K562 (cell line): ENCODE measurements around the gene DCST1. TPM values are rescaled to one million over a fixed set of nuclear protein-coding genes. Genes with fewer than 3 reads are reported as not detected.

Source experiments
- CBFA2T3 ChIP-seq: fragments of 450-650 bp; IDR thresholded peaks from 2 replicates; pipeline ENCODE4 v1.6.1; 2017
- CBFB ChIP-seq: sonication (generic); formaldehyde crosslinking; IDR thresholded peaks from 2 replicates; pipeline ENCODE4 v1.4.0; 2020; ENCODE audit warnings: mild to moderate bottlenecking, missing genetic modification reagents
- CTBP1 ChIP-seq: fragments of 450-650 bp; IDR thresholded peaks from 2 replicates; pipeline ENCODE4 v1.6.1; 2016; ENCODE audit warnings: borderline replicate concordance
- FOS ChIP-seq: IDR thresholded peaks from 3 replicates; pipeline ENCODE4 v1.6.1; 2011; ENCODE audit not compliant: insufficient read length; ENCODE audit errors: extremely low read depth
- FOXJ3 ChIP-seq: sonication (generic); formaldehyde crosslinking; IDR thresholded peaks from 2 replicates; pipeline ENCODE4 v1.4.0; 2020; ENCODE audit warnings: mild to moderate bottlenecking, missing genetic modification reagents
- HDAC8 ChIP-seq: fragments of 450-650 bp; IDR thresholded peaks from 2 replicates; pipeline ENCODE4 v1.6.1; 2016; ENCODE audit warnings: mild to moderate bottlenecking, missing genetic modification characterization, moderate library complexity, missing compliant biosample characterization
- HMG20A ChIP-seq: fragments of 450-650 bp; formaldehyde crosslinking; conservative IDR thresholded peaks from 2 replicates; pipeline ENCODE4 v1.4.0; 2020; ENCODE audit warnings: mild to moderate bottlenecking, mixed read lengths
- NR2C2 ChIP-seq, 2 experiments: fragments of 200-800 bp in 1 of 2; sonication (Bioruptor generic) in 1 of 2; sonication (generic) in 1 of 2; formaldehyde crosslinking in 1 of 2; IDR thresholded peaks; 2 replicates each; pipeline versions ENCODE4 v1.6.1 to v1.8.0; 2016 to 2022; ENCODE audit warnings: mild to moderate bottlenecking in 1 of 2, missing compliant biosample characterization in 1 of 2, missing genetic modification characterization in 1 of 2, missing genetic modification reagents in 1 of 2
- SAP30 ChIP-seq: fragments of 200-600 bp; sonication (generic); IDR thresholded peaks from 2 replicates; pipeline ENCODE4 v1.6.1; 2012; ENCODE audit warnings: borderline replicate concordance, low read depth, mild to moderate bottlenecking, moderate library complexity, low read length, control low read depth, inconsistent platforms; ENCODE audit not compliant: insufficient read depth, poor library complexity, severe bottlenecking
- TRIM24 ChIP-seq, 2 experiments: fragments of 450-650 bp; IDR thresholded peaks; 2 replicates each; pipeline ENCODE4 v1.6.1; 2016
- U2AF2 ChIP-seq: fragments of 200-400 bp; formaldehyde crosslinking; optimal IDR thresholded peaks from 2 replicates; pipeline ENCODE3; 2017; ENCODE audit warnings: low read depth, mild to moderate bottlenecking, low read length
- ZNF140 ChIP-seq: fragments of 250-450 bp; sonication (Bioruptor Pico); IDR thresholded peaks from 2 replicates; pipeline ENCODE4 v1.8.0; 2021; ENCODE audit warnings: moderate library complexity, mild to moderate bottlenecking, inconsistent platforms
- ZNF165 ChIP-seq: fragments of 250-450 bp; sonication (Bioruptor Pico); IDR thresholded peaks from 2 replicates; pipeline ENCODE4 v1.4.0; 2020; ENCODE audit warnings: borderline replicate concordance
- ZNF232 ChIP-seq: sonication (generic); formaldehyde crosslinking; IDR thresholded peaks from 2 replicates; pipeline ENCODE4 v1.8.0; 2022; ENCODE audit warnings: mild to moderate bottlenecking, missing genetic modification reagents
- ZNF316 ChIP-seq: fragments of 450-650 bp; IDR thresholded peaks from 2 replicates; pipeline ENCODE4 v1.6.1; 2016
- ZNF778 ChIP-seq: fragments of 450-650 bp; formaldehyde crosslinking; IDR thresholded peaks from 2 replicates; pipeline ENCODE4 v1.4.0; 2020; ENCODE audit warnings: mild to moderate bottlenecking, moderate library complexity
- ZNF830 ChIP-seq: fragments of 250-450 bp; sonication (Bioruptor Pico); IDR thresholded peaks from 2 replicates; pipeline ENCODE4 v1.5.0; 2021; ENCODE audit warnings: mild to moderate bottlenecking
- polyA plus RNA-seq, 8 experiments: library from polyadenylated mRNA; depleted of rRNA in 4 of 8; stranded (reverse) in 5 of 8; unstranded in 3 of 8; fragments of >200 nt; fragmentation: Nextera tagmentation in 2 of 8; fragmentation: Illumina TruSeq in 1 of 8; extraction: Ambion mirVana in 2 of 8; extraction: Trizol in 1 of 8; gene quantifications; 2 replicates each; pipeline versions ENCODE4 v1.2.1 to v1.2.3, GENCODE V29; 2011 to 2014; ENCODE audit warnings: inconsistent platforms in 1 of 8, missing spikeins in 1 of 8
- total RNA-seq, 7 experiments: library from RNA; depleted of rRNA in 6 of 7; stranded (reverse); fragments of >200 nt in 6 of 7; fragmentation: Illumina TruSeq in 2 of 7; extraction: Trizol in 2 of 7; gene quantifications; 2 replicates each; pipeline versions ENCODE4 v1.2.1 to v1.2.3, GENCODE V29; 2011 to 2021; ENCODE audit warnings: low replicate concordance in 1 of 7
- TF ChIP-seq, protein P1 (sequence below): fragments of 450-650 bp; IDR thresholded peaks from 2 replicates; pipeline ENCODE4 v1.6.1; 2016; ENCODE audit warnings: mild to moderate bottlenecking
- TF ChIP-seq, protein P2 (sequence below): fragments of 450-650 bp; formaldehyde crosslinking; IDR thresholded peaks from 2 replicates; pipeline ENCODE4 v1.4.0; 2020; ENCODE audit warnings: mild to moderate bottlenecking
- TF ChIP-seq, protein P3 (sequence below): sonication (generic); IDR thresholded peaks from 2 replicates; pipeline ENCODE4 v1.6.1; 2016
- TF ChIP-seq, protein P4 (sequence below): sonication (generic); formaldehyde crosslinking; IDR thresholded peaks from 2 replicates; pipeline ENCODE4 v1.8.0; 2022; ENCODE audit warnings: mild to moderate bottlenecking, missing genetic modification reagents

Gene DCST1
- total and polyA plus RNA-seq, 9 of the 15 experiments (the other 6 are each of a cell fraction or from before 2014, with no cell fraction given), result not detected

DNA sequence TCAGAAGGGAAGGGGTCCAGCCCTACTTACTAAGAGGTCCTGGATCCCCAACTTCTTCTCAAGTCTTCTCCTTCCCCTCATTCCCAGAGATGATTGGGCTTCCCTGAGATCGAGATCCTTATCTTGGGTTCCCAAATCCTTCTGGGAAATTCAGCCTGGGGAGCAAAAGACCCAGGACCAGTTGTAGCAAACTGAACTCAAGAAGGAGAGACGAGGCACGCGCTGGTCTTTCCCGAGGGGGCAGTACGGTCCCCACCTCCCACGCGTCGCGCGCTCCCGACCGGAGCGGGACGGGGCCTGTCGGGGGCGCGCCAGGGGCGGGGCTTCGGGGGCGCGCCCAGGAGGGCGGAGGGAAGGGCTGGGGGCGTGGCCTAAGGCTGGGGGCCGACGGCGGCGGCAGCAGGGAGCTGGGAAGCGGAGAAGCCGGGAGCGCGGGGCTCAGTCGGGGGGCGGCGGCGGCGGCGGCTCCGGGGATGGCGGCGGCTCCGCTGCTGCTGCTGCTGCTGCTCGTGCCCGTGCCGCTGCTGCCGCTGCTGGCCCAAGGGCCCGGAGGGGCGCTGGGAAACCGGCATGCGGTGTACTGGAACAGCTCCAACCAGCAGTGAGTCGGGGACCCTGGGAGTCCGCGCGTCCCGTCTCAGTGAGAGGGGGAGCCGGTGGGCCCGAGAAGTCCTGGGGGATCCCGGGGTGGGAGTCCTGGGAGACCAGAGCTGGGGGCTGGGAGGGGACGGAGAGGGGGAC lies 45.0 kb downstream of the DCST1 start, which contains the start of gene EFNA3 (continued):
- TF ChIP-seq HDAC8 (no peak), SAP30 (no peak), FOS (no peak), FOXJ3 (no peak), ZNF778 (no peak), NR2C2 (CRISPR knock-in tag; IDR thresholded peaks at IDR 0.05) (no peak), NR2C2 (tag; IDR thresholded peaks at IDR 0.05) (no peak), ZNF232 (CRISPR knock-in tag) (no peak), U2AF2 (no peak), CBFA2T3 (no peak), TRIM24 (IDR thresholded peaks at IDR 0.05) (no peak), ZNF830 (CRISPR knock-in tag) (no peak), CBFB (CRISPR knock-in tag) (no peak), CTBP1 (peak; percentile 74), ZNF316 (no peak), HMG20A (CRISPR knock-in tag) (no peak), ZNF140 (no peak), ZNF165 (no peak)
- TF ChIP-seq, protein P1, sequence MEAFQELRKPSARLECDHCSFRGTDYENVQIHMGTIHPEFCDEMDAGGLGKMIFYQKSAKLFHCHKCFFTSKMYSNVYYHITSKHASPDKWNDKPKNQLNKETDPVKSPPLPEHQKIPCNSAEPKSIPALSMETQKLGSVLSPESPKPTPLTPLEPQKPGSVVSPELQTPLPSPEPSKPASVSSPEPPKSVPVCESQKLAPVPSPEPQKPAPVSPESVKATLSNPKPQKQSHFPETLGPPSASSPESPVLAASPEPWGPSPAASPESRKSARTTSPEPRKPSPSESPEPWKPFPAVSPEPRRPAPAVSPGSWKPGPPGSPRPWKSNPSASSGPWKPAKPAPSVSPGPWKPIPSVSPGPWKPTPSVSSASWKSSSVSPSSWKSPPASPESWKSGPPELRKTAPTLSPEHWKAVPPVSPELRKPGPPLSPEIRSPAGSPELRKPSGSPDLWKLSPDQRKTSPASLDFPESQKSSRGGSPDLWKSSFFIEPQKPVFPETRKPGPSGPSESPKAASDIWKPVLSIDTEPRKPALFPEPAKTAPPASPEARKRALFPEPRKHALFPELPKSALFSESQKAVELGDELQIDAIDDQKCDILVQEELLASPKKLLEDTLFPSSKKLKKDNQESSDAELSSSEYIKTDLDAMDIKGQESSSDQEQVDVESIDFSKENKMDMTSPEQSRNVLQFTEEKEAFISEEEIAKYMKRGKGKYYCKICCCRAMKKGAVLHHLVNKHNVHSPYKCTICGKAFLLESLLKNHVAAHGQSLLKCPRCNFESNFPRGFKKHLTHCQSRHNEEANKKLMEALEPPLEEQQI, result no peak
- TF ChIP-seq, protein P2, sequence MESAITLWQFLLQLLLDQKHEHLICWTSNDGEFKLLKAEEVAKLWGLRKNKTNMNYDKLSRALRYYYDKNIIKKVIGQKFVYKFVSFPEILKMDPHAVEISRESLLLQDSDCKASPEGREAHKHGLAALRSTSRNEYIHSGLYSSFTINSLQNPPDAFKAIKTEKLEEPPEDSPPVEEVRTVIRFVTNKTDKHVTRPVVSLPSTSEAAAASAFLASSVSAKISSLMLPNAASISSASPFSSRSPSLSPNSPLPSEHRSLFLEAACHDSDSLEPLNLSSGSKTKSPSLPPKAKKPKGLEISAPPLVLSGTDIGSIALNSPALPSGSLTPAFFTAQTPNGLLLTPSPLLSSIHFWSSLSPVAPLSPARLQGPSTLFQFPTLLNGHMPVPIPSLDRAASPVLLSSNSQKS (CRISPR knock-in tag), result no peak
- TF ChIP-seq, protein P3, sequence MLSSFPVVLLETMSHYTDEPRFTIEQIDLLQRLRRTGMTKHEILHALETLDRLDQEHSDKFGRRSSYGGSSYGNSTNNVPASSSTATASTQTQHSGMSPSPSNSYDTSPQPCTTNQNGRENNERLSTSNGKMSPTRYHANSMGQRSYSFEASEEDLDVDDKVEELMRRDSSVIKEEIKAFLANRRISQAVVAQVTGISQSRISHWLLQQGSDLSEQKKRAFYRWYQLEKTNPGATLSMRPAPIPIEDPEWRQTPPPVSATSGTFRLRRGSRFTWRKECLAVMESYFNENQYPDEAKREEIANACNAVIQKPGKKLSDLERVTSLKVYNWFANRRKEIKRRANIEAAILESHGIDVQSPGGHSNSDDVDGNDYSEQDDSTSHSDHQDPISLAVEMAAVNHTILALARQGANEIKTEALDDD, result no peak
- TF ChIP-seq, protein P4, sequence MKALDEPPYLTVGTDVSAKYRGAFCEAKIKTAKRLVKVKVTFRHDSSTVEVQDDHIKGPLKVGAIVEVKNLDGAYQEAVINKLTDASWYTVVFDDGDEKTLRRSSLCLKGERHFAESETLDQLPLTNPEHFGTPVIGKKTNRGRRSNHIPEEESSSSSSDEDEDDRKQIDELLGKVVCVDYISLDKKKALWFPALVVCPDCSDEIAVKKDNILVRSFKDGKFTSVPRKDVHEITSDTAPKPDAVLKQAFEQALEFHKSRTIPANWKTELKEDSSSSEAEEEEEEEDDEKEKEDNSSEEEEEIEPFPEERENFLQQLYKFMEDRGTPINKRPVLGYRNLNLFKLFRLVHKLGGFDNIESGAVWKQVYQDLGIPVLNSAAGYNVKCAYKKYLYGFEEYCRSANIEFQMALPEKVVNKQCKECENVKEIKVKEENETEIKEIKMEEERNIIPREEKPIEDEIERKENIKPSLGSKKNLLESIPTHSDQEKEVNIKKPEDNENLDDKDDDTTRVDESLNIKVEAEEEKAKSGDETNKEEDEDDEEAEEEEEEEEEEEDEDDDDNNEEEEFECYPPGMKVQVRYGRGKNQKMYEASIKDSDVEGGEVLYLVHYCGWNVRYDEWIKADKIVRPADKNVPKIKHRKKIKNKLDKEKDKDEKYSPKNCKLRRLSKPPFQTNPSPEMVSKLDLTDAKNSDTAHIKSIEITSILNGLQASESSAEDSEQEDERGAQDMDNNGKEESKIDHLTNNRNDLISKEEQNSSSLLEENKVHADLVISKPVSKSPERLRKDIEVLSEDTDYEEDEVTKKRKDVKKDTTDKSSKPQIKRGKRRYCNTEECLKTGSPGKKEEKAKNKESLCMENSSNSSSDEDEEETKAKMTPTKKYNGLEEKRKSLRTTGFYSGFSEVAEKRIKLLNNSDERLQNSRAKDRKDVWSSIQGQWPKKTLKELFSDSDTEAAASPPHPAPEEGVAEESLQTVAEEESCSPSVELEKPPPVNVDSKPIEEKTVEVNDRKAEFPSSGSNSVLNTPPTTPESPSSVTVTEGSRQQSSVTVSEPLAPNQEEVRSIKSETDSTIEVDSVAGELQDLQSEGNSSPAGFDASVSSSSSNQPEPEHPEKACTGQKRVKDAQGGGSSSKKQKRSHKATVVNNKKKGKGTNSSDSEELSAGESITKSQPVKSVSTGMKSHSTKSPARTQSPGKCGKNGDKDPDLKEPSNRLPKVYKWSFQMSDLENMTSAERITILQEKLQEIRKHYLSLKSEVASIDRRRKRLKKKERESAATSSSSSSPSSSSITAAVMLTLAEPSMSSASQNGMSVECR (CRISPR knock-in tag), result 0 out of 2 replicates have a peak, but pooled peaks have one; percentile 29
